CD1c-positive myeloid dendritic cell (primary cell): ENCODE data around the gene PSMD3.
"Not testable (repeated sequence)": the region's sequence is repeated elsewhere in the genome, so short reads cannot be mapped to it uniquely, and the experiment has no call there.

Experiments used
- DNase-seq: peaks from one replicate; pipeline ENCODE4 v3.0.0-alpha.2; 2016; ENCODE audit errors: extremely low spot score

The PSMD3 gene

DNA sequence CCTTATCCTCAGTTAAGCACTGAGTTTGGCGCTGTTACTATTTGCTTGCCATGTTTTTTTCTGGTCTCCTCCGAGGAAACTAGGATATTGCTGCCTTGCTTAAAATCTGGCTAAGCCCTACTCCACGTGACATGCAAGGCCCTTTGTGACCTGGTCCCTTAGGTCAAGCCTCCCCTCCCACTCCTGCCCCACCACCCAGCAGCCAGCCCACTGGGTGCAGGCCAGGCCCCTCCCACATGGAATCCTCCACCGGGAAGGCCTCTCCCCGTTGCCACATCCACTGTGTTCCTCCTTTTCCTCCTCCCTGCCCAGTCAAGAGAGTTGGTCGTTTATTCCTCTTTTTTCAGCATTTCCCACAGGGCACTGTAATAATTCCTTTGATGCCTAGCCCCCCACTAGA lies 16.2 kb downstream of the PSMD3 start:
- peak; percentile 56 for DNase-seq

DNA sequence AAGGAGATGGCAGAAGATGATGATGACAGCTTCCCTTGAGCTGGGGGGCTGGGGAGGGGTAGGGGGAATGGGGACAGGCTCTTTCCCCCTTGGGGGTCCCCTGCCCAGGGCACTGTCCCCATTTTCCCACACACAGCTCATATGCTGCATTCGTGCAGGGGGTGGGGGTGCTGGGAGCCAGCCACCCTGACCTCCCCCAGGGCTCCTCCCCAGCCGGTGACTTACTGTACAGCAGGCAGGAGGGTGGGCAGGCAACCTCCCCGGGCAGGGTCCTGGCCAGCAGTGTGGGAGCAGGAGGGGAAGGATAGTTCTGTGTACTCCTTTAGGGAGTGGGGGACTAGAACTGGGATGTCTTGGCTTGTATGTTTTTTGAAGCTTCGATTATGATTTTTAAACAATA lies 16.9 kb downstream of the PSMD3 start:
- no peak for DNase-seq

DNA sequence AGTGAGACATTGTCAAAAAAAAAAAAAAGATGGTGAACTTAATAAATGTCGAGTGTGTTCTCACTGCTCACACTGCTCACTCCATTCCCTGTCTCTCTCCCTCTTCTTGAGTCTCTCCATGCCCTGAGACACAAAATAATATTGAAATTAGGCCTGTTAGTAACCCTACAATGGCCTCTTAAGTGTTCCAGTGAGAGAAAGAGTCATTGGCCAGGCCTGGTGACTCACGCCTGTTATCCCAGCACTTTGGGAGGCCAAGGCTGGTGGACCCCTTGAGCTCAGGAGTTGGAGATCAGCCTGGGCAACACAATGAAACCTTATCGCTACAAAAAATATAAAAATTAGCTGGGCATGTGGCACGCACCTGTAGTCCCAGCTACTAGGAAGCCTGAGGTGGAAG lies 18.5 kb downstream of the PSMD3 start:
- no peak for DNase-seq

DNA sequence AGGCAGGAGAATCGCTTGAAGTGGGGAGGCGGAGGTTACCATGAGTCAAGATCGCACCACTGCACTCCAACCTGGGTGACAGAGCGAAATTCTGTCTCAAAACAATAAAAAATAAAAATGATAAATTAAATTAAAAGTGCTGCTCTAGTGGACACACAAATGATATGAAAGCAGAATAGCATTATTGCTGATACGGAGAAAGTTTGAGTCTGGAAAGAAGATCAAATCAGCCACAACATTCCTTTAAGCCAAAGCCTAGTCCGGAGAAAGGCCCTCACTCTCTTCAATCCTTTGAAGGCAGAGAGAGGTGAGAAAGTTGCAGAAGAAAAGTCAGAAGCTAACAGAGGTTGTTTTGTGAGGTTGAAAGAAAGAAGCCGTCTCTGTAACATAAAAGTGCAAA lies 19.6 kb downstream of the PSMD3 start:
- DNase-seq, result no peak

DNA sequence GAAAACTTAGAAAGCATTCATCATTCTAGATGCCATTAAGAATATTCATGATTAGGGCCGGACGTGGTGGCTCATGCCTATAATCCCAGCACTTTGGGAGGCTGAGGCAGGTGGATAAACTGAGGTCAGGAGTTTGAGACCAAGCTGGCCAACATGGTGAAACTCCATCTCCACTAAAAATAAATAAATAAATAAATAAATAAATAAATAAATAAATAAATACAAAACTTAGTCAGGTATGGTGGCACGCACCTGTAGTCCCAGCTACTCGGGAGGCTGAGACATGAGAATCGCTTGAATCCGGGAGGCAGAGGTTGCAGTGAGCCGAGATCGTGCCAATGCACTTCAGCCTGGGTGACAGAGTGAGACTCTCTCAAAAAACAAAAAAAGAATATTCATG lies 20.7 kb downstream of the PSMD3 start:
- DNase-seq, result not testable (repeated sequence)

DNA sequence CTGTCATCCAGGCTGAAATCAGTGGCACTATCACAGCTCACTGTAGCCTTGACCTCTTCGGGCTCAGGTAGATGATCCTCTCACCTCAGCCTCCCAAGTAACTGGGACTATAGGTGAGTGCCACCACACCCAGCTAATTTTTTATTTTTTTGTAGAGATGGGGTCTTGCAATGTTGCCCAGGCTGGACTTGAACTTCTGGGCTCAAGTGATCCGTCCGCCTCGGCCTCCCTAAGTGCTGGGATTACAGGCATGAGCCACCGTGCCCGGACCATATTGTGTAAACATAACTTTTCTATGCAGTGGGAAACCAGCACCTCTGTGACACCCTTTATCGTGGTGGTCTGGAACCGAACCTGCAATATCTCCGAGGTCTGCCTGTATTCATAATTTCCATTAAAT lies 23.5 kb downstream of the PSMD3 start:
- DNase-seq, result no peak

DNA sequence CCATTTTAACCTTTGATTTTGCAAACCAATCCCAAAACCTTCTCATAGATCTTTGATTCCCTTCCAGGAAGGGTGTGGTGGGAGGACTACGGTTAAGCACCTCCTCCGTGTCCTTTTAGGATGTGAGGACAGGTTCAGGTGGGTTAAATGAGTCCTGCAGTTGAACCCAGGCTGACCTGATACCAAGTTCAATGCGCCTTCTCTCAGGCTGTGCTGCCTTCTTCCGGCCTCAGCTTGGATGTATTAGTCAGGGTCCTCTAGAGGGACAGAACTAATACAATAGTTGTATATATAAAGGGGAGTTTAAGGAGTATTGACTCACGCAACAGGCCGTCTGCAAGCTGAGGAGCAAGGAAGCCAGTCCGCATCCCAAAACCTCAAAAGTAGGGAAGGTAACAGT lies 24.1 kb downstream of the PSMD3 start:
- no peak for DNase-seq

DNA sequence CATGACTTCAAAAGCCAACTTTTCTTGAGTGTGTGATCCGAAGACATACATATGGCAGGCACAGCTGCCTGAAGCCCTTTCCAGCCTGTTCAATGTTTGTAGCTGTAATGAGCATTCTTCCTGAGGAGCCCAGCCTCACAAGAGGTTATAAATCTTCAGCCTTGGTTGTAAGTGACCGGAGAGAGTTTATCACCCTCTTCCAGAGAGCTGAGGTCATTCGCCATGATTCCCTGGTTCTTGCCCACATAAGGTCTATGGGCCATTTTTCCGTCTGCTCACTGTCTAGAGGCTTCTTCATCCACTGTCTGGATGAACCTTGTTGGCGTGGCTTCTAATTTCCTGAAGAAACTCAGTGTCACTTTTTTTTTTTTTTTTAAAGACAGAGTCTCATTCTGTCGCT lies 24.9 kb downstream of the PSMD3 start:
- no peak for DNase-seq

DNA sequence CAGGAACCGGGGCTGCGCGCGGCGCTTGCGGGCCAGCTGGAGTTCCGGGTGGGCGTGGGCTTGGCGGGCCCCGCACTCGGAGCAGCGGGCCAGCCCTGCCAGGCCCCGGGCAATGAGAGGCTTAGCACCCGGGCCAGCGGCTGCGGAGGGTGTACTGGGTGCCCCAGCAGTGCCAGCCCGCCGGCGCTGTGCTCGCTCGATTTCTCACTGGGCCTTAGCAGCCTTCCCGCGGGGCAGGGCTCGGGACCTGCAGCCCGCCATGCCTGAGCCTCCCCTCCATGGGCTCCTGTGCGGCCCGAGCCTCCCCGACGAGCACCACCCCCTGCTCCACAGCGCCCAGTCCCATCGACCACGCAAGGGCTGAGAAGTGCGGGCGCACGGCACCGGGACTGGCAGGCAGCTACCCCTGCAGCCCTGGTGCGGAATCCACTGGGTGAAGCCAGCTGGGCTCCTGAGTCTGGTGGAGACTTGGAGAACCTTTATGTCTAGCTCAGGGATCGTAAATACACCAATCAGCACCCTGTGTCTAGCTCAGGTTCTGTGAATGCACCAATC lies 30.4 kb downstream of the PSMD3 start:
- DNase-seq, result not testable (repeated sequence)

DNA sequence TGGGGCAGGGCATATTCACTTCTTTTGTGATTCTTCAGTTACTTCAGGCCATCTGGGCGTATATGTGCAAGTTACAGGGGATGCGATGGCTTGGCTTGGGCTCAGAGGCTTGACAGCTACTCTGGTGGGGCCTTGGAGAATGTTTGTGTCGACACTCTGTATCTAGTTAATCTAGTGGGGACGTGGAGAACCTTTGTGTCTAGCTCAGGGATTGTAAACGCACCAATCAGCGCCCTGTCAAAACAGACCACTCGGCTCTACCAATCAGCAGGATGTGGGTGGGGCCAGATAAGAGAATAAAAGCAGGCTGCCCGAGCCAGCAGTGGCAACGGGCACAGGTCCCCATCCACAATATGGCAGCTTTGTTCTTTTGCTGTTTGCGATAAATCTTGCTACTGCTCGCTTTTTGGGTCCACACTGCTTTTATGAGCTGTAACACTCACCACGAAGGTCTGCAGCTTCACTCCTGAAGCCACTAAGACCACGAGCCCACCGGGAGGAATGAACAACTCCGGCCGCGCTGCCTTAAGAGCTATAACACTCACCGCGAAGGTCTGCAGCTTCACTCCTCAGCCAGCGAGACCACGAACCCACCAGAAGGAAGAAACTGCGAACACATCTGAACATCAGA lies 31.5 kb downstream of the PSMD3 start:
- DNase-seq, result not testable (repeated sequence)

DNA sequence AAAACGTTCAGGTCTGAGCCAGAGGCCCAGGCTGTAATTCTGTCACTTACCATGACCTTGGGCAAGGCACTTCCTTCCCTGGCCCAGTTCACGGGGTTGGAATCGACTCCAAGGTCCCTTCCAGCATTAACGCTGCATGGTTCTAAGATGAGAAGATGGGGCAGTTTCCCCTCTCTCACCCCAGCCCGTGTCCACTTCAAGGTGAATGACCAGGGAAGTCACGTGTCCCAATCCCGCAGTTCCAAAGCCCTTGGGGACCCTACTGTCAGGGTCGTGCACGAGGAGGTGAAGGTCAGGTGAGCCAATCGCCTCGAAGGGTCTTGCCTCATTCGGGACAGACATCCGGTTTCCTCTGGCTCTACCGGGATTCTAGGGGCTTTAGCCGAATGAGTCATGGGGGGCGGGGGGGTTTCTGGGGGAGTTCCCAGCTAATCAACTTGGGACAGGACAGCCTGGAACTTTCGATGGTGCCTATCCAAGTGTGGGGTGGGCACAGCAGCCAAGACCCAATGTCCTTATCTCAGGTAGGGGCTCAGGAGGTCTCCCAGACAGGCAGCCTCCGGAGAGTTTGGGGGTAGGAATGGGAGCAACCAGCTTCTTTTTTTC lies 33.9 kb downstream of the PSMD3 start:
- no peak for DNase-seq

DNA sequence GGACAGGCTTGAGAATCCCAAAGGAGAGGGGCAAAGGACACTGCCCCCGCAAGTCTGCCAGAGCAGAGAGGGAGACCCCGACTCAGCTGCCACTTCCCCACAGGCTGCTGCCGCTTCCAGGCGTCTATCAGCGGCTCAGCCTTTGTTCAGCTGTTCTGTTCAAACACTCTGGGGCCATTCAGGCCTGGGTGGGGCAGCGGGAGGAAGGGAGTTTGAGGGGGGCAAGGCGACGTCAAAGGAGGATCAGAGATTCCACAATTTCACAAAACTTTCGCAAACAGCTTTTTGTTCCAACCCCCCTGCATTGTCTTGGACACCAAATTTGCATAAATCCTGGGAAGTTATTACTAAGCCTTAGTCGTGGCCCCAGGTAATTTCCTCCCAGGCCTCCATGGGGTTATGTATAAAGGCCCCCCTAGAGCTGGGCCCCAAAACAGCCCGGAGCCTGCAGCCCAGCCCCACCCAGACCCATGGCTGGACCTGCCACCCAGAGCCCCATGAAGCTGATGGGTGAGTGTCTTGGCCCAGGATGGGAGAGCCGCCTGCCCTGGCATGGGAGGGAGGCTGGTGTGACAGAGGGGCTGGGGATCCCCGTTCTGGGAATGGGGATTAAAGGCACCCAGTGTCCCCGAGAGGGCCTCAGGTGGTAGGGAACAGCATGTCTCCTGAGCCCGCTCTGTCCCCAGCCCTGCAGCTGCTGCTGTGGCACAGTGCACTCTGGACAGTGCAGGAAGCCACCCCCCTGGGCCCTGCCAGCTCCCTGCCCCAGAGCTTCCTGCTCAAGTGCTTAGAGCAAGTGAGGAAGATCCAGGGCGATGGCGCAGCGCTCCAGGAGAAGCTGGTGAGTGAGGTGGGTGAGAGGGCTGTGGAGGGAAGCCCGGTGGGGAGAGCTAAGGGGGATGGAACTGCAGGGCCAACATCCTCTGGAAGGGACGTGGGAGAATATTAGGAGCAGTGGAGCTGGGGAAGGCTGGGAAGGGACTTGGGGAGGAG lies 34.7 kb downstream of the PSMD3 start, which contains the start of gene CSF3:
Gene CSF3 (plus strand): TSS at position 436 of the 993 bp plus-strand sequence. CDS start 35 bp downstream, at position 471.
- DNase-seq, result no peak

DNA sequence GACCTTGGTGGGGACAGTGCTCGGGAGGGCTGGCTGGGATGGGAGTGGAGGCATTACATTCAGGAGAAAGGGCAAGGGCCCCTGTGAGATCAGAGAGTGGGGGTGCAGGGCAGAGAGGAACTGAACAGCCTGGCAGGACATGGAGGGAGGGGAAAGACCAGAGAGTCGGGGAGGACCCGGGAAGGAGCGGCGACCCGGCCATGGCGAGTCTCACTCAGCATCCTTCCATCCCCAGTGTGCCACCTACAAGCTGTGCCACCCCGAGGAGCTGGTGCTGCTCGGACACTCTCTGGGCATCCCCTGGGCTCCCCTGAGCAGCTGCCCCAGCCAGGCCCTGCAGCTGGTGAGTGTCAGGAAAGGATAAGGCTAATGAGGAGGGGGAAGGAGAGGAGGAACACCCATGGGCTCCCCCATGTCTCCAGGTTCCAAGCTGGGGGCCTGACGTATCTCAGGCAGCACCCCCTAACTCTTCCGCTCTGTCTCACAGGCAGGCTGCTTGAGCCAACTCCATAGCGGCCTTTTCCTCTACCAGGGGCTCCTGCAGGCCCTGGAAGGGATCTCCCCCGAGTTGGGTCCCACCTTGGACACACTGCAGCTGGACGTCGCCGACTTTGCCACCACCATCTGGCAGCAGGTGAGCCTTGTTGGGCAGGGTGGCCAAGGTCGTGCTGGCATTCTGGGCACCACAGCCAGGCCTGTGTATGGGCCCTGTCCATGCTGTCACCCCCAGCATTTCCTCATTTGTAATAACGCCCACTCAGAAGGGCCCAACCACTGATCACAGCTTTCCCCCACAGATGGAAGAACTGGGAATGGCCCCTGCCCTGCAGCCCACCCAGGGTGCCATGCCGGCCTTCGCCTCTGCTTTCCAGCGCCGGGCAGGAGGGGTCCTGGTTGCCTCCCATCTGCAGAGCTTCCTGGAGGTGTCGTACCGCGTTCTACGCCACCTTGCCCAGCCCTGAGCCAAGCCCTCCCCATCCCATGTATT lies 35.7 kb downstream of the PSMD3 start:
- DNase-seq, result peak; percentile 29

DNA sequence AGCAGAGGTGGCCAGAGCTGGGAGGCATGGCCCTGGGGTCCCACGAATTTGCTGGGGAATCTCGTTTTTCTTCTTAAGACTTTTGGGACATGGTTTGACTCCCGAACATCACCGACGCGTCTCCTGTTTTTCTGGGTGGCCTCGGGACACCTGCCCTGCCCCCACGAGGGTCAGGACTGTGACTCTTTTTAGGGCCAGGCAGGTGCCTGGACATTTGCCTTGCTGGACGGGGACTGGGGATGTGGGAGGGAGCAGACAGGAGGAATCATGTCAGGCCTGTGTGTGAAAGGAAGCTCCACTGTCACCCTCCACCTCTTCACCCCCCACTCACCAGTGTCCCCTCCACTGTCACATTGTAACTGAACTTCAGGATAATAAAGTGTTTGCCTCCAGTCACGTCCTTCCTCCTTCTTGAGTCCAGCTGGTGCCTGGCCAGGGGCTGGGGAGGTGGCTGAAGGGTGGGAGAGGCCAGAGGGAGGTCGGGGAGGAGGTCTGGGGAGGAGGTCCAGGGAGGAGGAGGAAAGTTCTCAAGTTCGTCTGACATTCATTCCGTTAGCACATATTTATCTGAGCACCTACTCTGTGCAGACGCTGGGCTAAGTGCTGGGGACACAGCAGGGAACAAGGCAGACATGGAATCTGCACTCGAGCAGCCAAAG lies 36.9 kb downstream of the PSMD3 start:
- DNase-seq, result no peak

DNA sequence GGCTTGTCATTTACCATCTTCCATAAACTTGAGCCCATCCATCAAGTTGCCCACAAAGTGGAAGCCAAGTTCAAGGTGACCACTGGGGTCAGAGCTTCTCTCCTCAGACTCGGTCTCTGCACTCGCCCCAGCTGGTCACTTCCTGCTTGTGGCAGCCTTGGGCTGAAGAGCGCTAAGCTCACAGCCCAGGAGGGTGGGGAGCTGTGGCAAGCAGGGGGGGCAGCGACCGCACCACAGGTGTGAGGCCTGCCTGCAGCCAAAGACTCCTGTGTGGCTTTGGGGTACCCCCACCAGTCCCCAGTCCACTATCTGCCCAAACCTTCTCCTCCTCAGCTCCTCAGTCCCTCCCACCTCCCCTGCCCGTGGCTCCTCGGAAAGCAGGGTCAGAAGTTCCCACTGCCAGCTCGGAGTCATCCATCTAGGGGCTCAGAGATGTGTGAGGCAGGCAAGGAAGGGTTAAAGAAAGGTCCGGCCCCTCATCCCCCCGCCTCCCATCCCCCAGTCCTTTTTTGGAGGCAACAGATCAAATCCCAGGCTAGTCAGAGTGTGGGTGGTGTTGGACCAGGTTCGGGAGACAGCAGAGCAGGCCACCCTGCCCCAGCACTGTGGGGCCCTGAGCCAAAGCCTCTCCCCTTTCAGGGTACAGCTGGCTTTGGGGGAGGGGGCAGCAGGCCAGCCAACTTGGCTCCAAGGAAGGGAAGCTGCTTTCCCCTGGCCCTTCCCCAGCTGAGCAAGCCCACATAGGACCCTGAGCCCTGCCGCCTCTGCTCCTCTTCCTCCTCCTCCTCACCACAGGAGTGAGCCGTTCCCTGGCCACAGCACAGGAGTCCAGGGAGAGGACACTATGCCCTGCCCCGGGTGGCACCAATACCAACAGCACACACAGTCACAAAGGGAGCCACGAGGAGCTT lies 37.9 kb downstream of the PSMD3 start:
- DNase-seq, result no peak

DNA sequence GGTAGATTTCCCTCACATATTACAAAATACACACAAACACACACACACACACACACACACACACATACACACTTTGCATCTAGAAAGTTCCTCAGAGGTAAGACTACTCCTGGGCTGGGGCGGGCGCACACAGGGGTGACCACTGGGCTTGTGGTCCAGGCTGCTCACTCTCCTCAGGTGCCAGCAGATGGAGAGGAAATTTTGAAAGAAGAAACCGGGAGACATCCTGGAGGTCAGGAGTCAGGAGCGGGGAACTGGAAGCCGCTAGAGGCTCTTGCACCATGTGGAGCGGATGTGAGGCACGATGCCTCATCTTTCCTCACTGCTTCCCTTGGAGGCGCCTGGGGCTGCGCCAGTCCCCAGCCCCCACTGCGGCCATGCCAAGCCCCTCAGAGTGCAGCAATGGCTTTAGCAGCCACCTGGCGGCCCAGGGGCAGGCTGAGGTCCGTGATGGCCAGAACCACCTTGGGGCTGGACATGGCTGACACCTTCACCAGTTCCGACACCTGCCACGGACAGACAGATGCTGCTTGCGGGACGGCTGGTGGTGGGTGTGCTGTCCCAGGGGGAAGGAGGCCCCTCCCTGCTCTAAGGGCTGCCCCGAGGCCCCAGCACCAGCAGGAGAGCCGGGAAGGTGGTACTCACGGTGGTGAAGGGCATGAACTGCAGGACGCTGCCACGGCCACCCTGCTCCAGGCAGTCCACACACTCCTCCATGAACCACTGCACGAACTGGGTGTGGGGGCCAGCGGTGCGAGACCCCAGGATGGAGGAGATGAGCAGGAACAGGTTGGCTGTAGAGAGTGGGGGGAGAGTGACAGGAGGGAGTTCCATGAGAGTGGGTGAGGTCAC lies 38.8 kb downstream of the PSMD3 start:
- no peak for DNase-seq

DNA sequence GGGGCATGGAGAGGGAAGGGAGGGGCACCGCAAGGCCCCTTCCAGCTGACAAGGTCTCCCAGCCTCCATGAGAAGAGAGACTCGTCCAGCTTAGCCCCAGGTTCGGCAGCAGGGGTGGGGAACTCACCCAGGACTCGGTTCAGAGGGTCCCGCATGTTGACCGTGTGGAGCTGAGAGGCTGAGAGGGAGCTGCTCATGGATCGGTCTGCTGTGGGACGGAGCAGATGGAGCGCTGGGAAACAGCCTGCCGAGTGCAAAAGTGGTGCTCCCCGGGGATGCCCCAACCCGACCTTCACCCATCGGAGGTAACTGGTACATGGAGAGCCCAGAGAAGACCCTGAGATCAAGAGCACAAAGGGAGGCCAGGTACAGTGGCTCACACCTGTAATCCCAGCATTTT lies 39.5 kb downstream of the PSMD3 start:
- no peak for DNase-seq

DNA sequence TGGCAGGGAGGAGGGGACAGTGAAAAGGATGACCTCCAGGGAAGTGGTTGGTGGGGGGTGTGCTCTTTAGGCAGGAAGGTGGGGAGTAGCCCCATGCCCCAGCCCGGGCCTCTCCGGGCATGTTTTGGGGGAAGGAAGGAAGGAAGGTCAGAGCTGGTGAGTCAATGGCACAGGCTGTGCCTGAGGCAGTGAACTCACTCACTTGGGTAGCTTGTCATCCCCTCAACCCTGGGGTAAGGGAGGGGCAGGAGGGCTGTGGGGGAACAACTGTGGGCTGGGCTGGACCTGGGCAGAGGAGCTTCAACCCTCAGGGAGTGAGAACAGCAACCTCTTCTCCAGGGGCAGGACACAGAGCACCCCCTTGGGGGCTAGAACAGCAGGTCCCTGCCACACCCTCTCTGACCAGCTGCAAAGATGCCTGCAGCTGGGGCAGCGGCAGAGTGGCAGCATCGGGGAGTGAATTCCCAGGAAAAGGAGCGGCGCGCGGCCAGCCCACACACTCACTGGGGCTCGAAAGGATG lies 40.9 kb downstream of the PSMD3 start:
- no peak for DNase-seq
